ENCODE results near the gene CDH13. TPM values are rescaled to one million over a fixed set of nuclear protein-coding genes. Genes with fewer than 3 reads are reported as not detected.

The CDH13 gene
- total and polyA plus RNA-seq, 2 experiments from 2014 or later = 1.6 to 4.4 TPM

- no peak for TF ChIP-seq CTCF (conservative IDR thresholded peaks at IDR 0.05; ENCODE audit: low read depth in 2 of 2)
- TF ChIP-seq ZNF331 (CRISPR knock-in tag; IDR thresholded peaks at IDR 0.05; ENCODE audit: low read depth) = no peak
- TF ChIP-seq ZNF114 (CRISPR knock-in tag; IDR thresholded peaks at IDR 0.05) = no peak
- TF ChIP-seq ETS1 (IDR thresholded peaks at IDR 0.05) = no peak
- no peak for TF ChIP-seq EZH2 (IDR thresholded peaks at IDR 0.05; ENCODE audit: low read depth, unreplicated experiment)
- TF ChIP-seq CREB1 (CRISPR knock-in tag; IDR thresholded peaks at IDR 0.05; ENCODE audit: low read depth) = no peak
Observed at GRCh38 chr16:83842756-83843507, 1216.2 kb downstream of the CDH13 start (continued).

- no peaks in the 10 kb centered on the region for H4K20me1 ChIP-seq (replicated peaks; ENCODE audit: insufficient read depth)
- H3K36me3 Mint-ChIP-seq (ENCODE audit: low read depth) = no peaks in the 10 kb centered on the region
- no peaks in the 10 kb centered on the region for H3K36me3 ChIP-seq (ENCODE audit: insufficient read depth)
- peaks cover 15% of the 10 kb centered on the region for H3K27me3 Mint-ChIP-seq (ENCODE audit: insufficient read depth, low read depth, poor library complexity)
- H3K4me3 Mint-ChIP-seq = no peak overlapping the region; the same call in 2 of the 3 replicates
- H3K27ac Mint-ChIP-seq = peak overlapping the region; percentile 95
- no peak overlapping the region for H3K4me2 ChIP-seq
- no peaks in the 10 kb centered on the region for H3K79me2 ChIP-seq (replicated peaks; ENCODE audit: insufficient read depth)
- peak; percentile 12 for ATAC-seq
- peaks cover 59% of the 10 kb centered on the region for H3K4me1 ChIP-seq (ENCODE audit: insufficient read depth)
- no peaks in the 10 kb centered on the region for H3K27me3 ChIP-seq (ENCODE audit: insufficient read depth)
- TF ChIP-seq EZH2 (IDR thresholded peaks at IDR 0.05; ENCODE audit: low read depth, unreplicated experiment) (no peak), STAT1 (IDR thresholded peaks at IDR 0.05; ENCODE audit: unreplicated experiment) (no peak), ETS1 (IDR thresholded peaks at IDR 0.05) (no peak), JUNB (IDR thresholded peaks at IDR 0.05; ENCODE audit: unreplicated experiment) (no peak), POLR2AphosphoS5 (IDR thresholded peaks at IDR 0.05; ENCODE audit: low read depth) (no peak), CTCF (conservative IDR thresholded peaks at IDR 0.05; ENCODE audit: low read depth in 2 of 2) (no peak), ZNF114 (CRISPR knock-in tag; IDR thresholded peaks at IDR 0.05) (no peak), CREB1 (CRISPR knock-in tag; IDR thresholded peaks at IDR 0.05; ENCODE audit: low read depth) (no peak), EZH2phosphoT487 (IDR thresholded peaks at IDR 0.05; ENCODE audit: unreplicated experiment) (no peak), REST (IDR thresholded peaks at IDR 0.05; ENCODE audit: unreplicated experiment) (no peak)
- no peaks in the 10 kb centered on the region; the same call in 2 of the 3 replicates for H3K9me3 Mint-ChIP-seq
- DNase-seq (ENCODE audit: low spot score) = peak; percentile 55
- peaks cover 62% of the 10 kb centered on the region for H3K4me1 Mint-ChIP-seq
- no peak overlapping the region for H3K4me3 ChIP-seq
- H3K27ac ChIP-seq (ENCODE audit: low read depth) = peak overlapping the region; percentile 97; the same call in 1 of the 2 replicates
- no peaks in the 10 kb centered on the region for H3K9me2 ChIP-seq (ENCODE audit: insufficient read depth)
- 0 out of 2 replicates have a peak, but pooled peaks cover 3% of the 10 kb centered on the region for H3F3A ChIP-seq (replicated peaks; ENCODE audit: low read depth)
- peak overlapping the region; percentile 16; the same call in 1 of the 2 replicates for H2AFZ ChIP-seq
Observed at GRCh38 chr16:83843657-83844056, 1216.9 kb downstream of the CDH13 start.

All from GM23338 (cell line).